ENCODE results near the gene FGF16. TPM values are rescaled to one million over a fixed set of nuclear protein-coding genes. Genes with fewer than 3 reads are reported as not detected.
"Not testable (repeated sequence)": the region's sequence is repeated elsewhere in the genome, so short reads cannot be mapped to it uniquely, and the experiment has no call there.

Gene FGF16
- total RNA-seq, 2 experiments from 2014 or later: 0.12 to 0.22 TPM

GRCh38 chrX:77500164-77500563 lies 53.0 kb downstream of the FGF16 start:
- not testable (repeated sequence) for H3K36me3 Mint-ChIP-seq, H3K9me3 Mint-ChIP-seq, H3K4me1 Mint-ChIP-seq, H3K4me3 Mint-ChIP-seq, DNase-seq, H3K27me3 Mint-ChIP-seq, H3K27ac Mint-ChIP-seq

GRCh38 chrX:77502951-77503525 lies 55.8 kb downstream of the FGF16 start:
- DNase-seq: no peak
- H3K36me3 Mint-ChIP-seq: no peaks in the 10 kb centered on the region
- no peak overlapping the region for H3K4me3 Mint-ChIP-seq
- no peaks in the 10 kb centered on the region for H3K9me3 Mint-ChIP-seq
- no peaks in the 10 kb centered on the region for H3K27me3 Mint-ChIP-seq
- H3K27ac Mint-ChIP-seq: no peak overlapping the region
- H3K4me1 Mint-ChIP-seq: peaks cover 4% of the 10 kb centered on the region

- H3K36me3 Mint-ChIP-seq: peaks cover 5% of the 10 kb centered on the region
- no peak for DNase-seq
- H3K9me3 Mint-ChIP-seq: no peaks in the 10 kb centered on the region
- H3K27ac Mint-ChIP-seq: peak overlapping the region; percentile 23
- no peaks in the 10 kb centered on the region for H3K27me3 Mint-ChIP-seq
- no peak overlapping the region for H3K4me3 Mint-ChIP-seq
- H3K4me1 Mint-ChIP-seq: peaks cover 4% of the 10 kb centered on the region
Measured at GRCh38 chrX:77505227-77505626, 58.0 kb downstream of the FGF16 start.
